ENCODE results near the gene EPHB1. TPM values are rescaled to one million over a fixed set of nuclear protein-coding genes. Genes with fewer than 3 reads are reported as not detected.

Gene EPHB1
- polyA plus RNA-seq, 1 experiment = 0.11 TPM

GRCh38 chr3:134871818-134872217, 76.8 kb downstream of the EPHB1 start:
- CTCF ChIA-PET = no interaction called here
- H3K27ac ChIP-seq (ENCODE audit: low read depth, low read length) = no peak overlapping the region
- H3K9me3 ChIP-seq (ENCODE audit: control insufficient read depth, insufficient read depth, low read length) = no peaks in the 10 kb centered on the region
- no peak for TF ChIP-seq CTCF (IDR thresholded peaks at IDR 0.05; ENCODE audit: low read depth, low read length)
- H3K27me3 ChIP-seq (ENCODE audit: control insufficient read depth, insufficient read depth, low read length) = no peaks in the 10 kb centered on the region
- POLR2A ChIA-PET = no interaction called here
- no peak overlapping the region for H3K4me3 ChIP-seq (ENCODE audit: low read depth, low read length)
- DNase-seq (ENCODE audit: low read depth, low spot score) = no peak

GRCh38 chr3:134872440-134873388, 77.7 kb downstream of the EPHB1 start:
- Histone ChIP-seq H3K9me3 (ENCODE audit: control insufficient read depth, insufficient read depth, low read length) (no peaks in the 10 kb centered on the region), H3K27me3 (ENCODE audit: control insufficient read depth, insufficient read depth, low read length) (no peaks in the 10 kb centered on the region), H3K4me3 (ENCODE audit: low read depth, low read length) (no peak overlapping the region), H3K27ac (ENCODE audit: low read depth, low read length) (no peak overlapping the region)
- ChIA-PET CTCF (no interaction called here), POLR2A (interaction anchor here (0.6 kb wide), 1 partner anchor 421 kb away, joined by 5 read pairs; no protein-coding TSS in a partner anchor)
- DNase-seq (ENCODE audit: low read depth, low spot score) = no peak
- TF ChIP-seq CTCF (IDR thresholded peaks at IDR 0.05; ENCODE audit: low read depth, low read length) = no peak

- no peak overlapping the region for H3K4me3 ChIP-seq (ENCODE audit: low read depth, low read length)
- H3K27me3 ChIP-seq (ENCODE audit: control insufficient read depth, insufficient read depth, low read length) = no peaks in the 10 kb centered on the region
- POLR2A ChIA-PET = no interaction called here
- DNase-seq (ENCODE audit: low read depth, low spot score) = no peak
- H3K9me3 ChIP-seq (ENCODE audit: control insufficient read depth, insufficient read depth, low read length) = no peaks in the 10 kb centered on the region
- CTCF ChIA-PET = no interaction called here
- no peak for TF ChIP-seq CTCF (IDR thresholded peaks at IDR 0.05; ENCODE audit: low read depth, low read length)
- no peak overlapping the region for H3K27ac ChIP-seq (ENCODE audit: low read depth, low read length)
Measured at GRCh38 chr3:134873789-134874188, 78.7 kb downstream of the EPHB1 start.

- CTCF ChIA-PET = no interaction called here
- DNase-seq (ENCODE audit: low read depth, low spot score) = no peak
Measured at GRCh38 chr3:134874737-134875413, 79.8 kb downstream of the EPHB1 start.

More at GRCh38 chr3:134874737-134875413, 79.8 kb downstream of the EPHB1 start:
- Histone ChIP-seq H3K4me3 (ENCODE audit: low read depth, low read length) (no peak overlapping the region), H3K27me3 (ENCODE audit: control insufficient read depth, insufficient read depth, low read length) (no peaks in the 10 kb centered on the region), H3K9me3 (ENCODE audit: control insufficient read depth, insufficient read depth, low read length) (no peaks in the 10 kb centered on the region), H3K27ac (ENCODE audit: low read depth, low read length) (no peak overlapping the region)
- POLR2A ChIA-PET = no interaction called here
- no peak for TF ChIP-seq CTCF (IDR thresholded peaks at IDR 0.05; ENCODE audit: low read depth, low read length)
